Breast epithelium (tissue), 3 donors: Measurements from ENCODE around the gene CYP39A1.

Source experiments
- CTCF ChIP-seq, 3 donors: fragments of 450-650 bp; IDR thresholded peaks; one replicate each; pipeline ENCODE4 v1.5.1; 2016 to 2017; ENCODE audit warnings: antibody characterized with exemption in 3 of 3, mild to moderate bottlenecking in 3 of 3, moderate library complexity in 3 of 3
- POLR2A ChIP-seq: fragments of 450-650 bp; IDR thresholded peaks from one replicate; pipeline ENCODE4 v1.6.1; 2016; ENCODE audit warnings: antibody characterized with exemption, mild to moderate bottlenecking, moderate library complexity
- POLR2AphosphoS5 ChIP-seq, 3 donors: sonication (generic); formaldehyde crosslinking; IDR thresholded peaks; one replicate each; pipeline ENCODE4 v1.6.1; 2017; ENCODE audit warnings: antibody characterized with exemption in 3 of 3

GRCh38 chr6:46648869-46649492, 3.6 kb downstream of the CYP39A1 start:
- TF ChIP-seq CTCF (IDR thresholded peaks at IDR 0.05) (no peak), POLR2AphosphoS5 (IDR thresholded peaks at IDR 0.05) (no peak), POLR2A (no peak)
